ENCODE data around the gene SULF2. TPM values are rescaled to one million over a fixed set of nuclear protein-coding genes. Genes with fewer than 3 reads are reported as not detected.

Gene SULF2
- total RNA-seq, 2 donors from 2014 or later = 9.1 to 34.3 TPM

DNA sequence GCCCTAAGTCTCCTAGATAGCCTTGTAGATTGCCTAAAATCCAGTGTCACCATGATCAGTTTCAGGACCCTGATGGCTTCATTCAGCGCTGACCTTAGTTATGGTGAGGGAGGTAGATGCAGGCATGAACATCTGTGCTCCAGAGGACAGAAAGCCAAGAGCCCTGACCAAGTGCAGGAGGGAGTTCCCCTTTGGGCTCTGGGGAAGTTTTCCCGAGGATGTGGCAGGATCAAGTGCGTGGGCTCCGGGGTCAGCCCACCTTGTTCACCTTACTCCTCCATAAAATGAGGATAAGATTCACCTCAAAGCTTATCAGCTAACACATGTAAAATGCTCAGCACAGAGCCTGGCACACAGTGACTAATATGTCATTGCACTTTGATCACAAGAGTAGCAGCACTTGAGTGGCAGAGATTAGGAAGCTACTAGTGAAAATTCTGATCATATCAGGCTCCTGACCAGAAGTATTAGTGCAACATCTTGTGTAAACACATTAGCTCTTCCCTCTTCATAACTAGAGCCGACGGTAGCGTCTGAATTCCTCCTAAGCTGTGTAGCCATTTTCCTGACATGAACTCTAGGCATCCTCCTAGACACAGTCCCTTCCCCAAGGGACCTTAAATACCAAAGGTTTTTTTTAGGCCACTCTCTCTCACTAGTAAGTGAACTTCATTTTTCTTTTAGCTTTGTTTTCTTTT is 125.2 kb downstream of the SULF2 start:
- Histone ChIP-seq H3K9me3 (no peaks in the 10 kb centered on the region), H3K27ac (no peak overlapping the region)
- DNase-seq = no peak

GRCh38 chr20:47656318-47656717 is 129.0 kb downstream of the SULF2 start:
- TF ChIP-seq POLR2A (IDR thresholded peaks at IDR 0.05) = no peak
- Histone ChIP-seq H3K36me3 (replicated peaks in 1 of 2; ENCODE audit: insufficient read depth in 1 of 2, low read depth in 2 of 2) (peaks cover 0 to 14% of the 10 kb centered on the region in 2 donors), H3K4me1 (no peaks in the 10 kb centered on the region), H3K9me3 (no peaks in the 10 kb centered on the region), H3K4me3 (no peak overlapping the region), H3K27me3 (no peaks in the 10 kb centered on the region), H3K27ac (no peak overlapping the region)
- intact Hi-C loops (cut with DNase I) = no loop called here
- DNase-seq (no peak), ATAC-seq (no peak)
- WGBS, 2 donors = 58 to 71% methylated on average over 2 of the region's 2 CpGs

More for the DNA sequence above, 125.2 kb downstream of the SULF2 start:
- no peak for ATAC-seq
- no peak for TF ChIP-seq POLR2A (IDR thresholded peaks at IDR 0.05)
- TF ChIP-seq, protein P1, sequence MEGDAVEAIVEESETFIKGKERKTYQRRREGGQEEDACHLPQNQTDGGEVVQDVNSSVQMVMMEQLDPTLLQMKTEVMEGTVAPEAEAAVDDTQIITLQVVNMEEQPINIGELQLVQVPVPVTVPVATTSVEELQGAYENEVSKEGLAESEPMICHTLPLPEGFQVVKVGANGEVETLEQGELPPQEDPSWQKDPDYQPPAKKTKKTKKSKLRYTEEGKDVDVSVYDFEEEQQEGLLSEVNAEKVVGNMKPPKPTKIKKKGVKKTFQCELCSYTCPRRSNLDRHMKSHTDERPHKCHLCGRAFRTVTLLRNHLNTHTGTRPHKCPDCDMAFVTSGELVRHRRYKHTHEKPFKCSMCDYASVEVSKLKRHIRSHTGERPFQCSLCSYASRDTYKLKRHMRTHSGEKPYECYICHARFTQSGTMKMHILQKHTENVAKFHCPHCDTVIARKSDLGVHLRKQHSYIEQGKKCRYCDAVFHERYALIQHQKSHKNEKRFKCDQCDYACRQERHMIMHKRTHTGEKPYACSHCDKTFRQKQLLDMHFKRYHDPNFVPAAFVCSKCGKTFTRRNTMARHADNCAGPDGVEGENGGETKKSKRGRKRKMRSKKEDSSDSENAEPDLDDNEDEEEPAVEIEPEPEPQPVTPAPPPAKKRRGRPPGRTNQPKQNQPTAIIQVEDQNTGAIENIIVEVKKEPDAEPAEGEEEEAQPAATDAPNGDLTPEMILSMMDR (IDR thresholded peaks at IDR 0.05) = no peak
- Histone ChIP-seq H3K4me3 (no peak overlapping the region), H3K4me1 (no peaks in the 10 kb centered on the region), H3K36me3 (replicated peaks in 1 of 2; ENCODE audit: insufficient read depth in 1 of 2, low read depth in 2 of 2) (no peaks in the 10 kb centered on the region), H3K27me3 (no peaks in the 10 kb centered on the region)
- 58 to 60% methylated on average over 7 of the region's 7 CpGs for WGBS, 2 donors
- intact Hi-C loops (cut with DNase I) = no loop called here

DNA sequence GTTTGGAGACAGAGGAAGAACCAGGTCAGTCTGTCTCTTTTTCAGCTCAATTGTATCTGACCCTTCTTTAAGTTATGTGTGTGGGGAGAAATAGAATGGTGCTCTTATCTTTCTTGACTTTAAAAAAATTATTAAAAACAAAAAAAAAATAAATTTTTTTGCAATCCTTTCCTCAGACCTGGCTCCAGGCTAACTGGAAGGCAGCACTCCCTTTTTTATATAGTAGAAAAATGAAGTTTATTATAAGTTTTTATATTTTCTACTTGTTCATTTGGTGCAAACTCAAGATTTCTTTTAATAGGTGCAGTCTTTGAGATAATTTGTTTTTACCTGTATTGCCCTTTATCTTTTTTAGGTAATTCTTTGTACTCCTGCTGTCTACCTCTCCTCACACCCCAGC is 129.6 kb downstream of the SULF2 start:
- Histone ChIP-seq H3K27ac (no peak overlapping the region), H3K36me3 (replicated peaks in 1 of 2; ENCODE audit: insufficient read depth in 1 of 2, low read depth in 2 of 2) (peaks cover 0 to 14% of the 10 kb centered on the region in 2 donors), H3K27me3 (no peaks in the 10 kb centered on the region), H3K9me3 (no peaks in the 10 kb centered on the region), H3K4me1 (no peaks in the 10 kb centered on the region), H3K4me3 (no peak overlapping the region)
- intact Hi-C loops (cut with DNase I) = no loop called here
- ATAC-seq (no peak), DNase-seq (no peak)
- no peak for TF ChIP-seq POLR2A (IDR thresholded peaks at IDR 0.05)
- TF ChIP-seq, protein P1 (IDR thresholded peaks at IDR 0.05) = no peak

- no peak for DNase-seq
- intact Hi-C loops (cut with DNase I) = no loop called here
- peaks cover 2 to 14% of the 10 kb centered on the region in 2 donors for H3K36me3 ChIP-seq (replicated peaks in 1 of 2; ENCODE audit: insufficient read depth in 1 of 2, low read depth in 2 of 2)
- H3K4me3 ChIP-seq = no peak overlapping the region
- TF ChIP-seq, protein P1 (IDR thresholded peaks at IDR 0.05) = no peak
- TF ChIP-seq POLR2A (IDR thresholded peaks at IDR 0.05) = no peak
- ATAC-seq = no peak
- WGBS, 2 donors = 90 to 97% methylated on average over 1 of the region's 1 CpG
- no peak overlapping the region for H3K27ac ChIP-seq
- H3K27me3 ChIP-seq = no peaks in the 10 kb centered on the region
- H3K4me1 ChIP-seq = no peaks in the 10 kb centered on the region
- no peaks in the 10 kb centered on the region for H3K9me3 ChIP-seq
Observed at GRCh38 chr20:47654370-47654769, 130.9 kb downstream of the SULF2 start.

GRCh38 chr20:47653869-47654268 is 131.4 kb downstream of the SULF2 start:
- ATAC-seq = no peak
- WGBS, 2 donors = 69 to 85% methylated on average over 2 of the region's 2 CpGs
- H3K27ac ChIP-seq = no peak overlapping the region
- no peaks in the 10 kb centered on the region for H3K27me3 ChIP-seq
- H3K4me1 ChIP-seq = no peaks in the 10 kb centered on the region
- no peaks in the 10 kb centered on the region for H3K9me3 ChIP-seq
- no peak for TF ChIP-seq POLR2A (IDR thresholded peaks at IDR 0.05)
- TF ChIP-seq, protein P1 (IDR thresholded peaks at IDR 0.05) = no peak
- peaks cover 6 to 17% of the 10 kb centered on the region in 2 donors for H3K36me3 ChIP-seq (replicated peaks in 1 of 2; ENCODE audit: insufficient read depth in 1 of 2, low read depth in 2 of 2)
- intact Hi-C loops (cut with DNase I) = no loop called here
- DNase-seq = no peak
- no peak overlapping the region for H3K4me3 ChIP-seq

Data from body of pancreas (tissue), 4 donors.